ENCODE results near the gene DNASE1L1.
"Not testable (repeated sequence)": the region's sequence is repeated elsewhere in the genome, so short reads cannot be mapped to it uniquely, and the experiment has no call there.

The DNASE1L1 gene

DNA sequence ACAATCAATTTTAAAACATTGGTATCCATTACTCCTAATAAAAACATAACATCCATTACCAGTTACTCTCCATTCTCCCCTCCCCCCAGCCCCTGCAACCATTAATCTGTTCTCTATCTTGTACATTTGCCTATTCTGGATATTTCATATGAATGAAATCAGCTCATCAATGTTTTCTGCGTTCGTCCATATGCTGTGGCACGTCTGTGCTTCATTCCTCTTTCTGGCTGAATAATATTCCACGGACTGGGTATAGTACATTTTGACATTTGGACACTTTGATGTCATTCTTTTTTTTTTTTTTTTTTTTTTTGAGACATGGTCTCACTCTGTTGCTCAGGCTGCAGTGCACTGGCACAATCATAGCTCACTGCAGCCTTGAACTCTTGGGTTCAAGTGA, 5.2 kb downstream of the DNASE1L1 start:
- DNase-seq (ENCODE audit: low spot score): no peak

DNA sequence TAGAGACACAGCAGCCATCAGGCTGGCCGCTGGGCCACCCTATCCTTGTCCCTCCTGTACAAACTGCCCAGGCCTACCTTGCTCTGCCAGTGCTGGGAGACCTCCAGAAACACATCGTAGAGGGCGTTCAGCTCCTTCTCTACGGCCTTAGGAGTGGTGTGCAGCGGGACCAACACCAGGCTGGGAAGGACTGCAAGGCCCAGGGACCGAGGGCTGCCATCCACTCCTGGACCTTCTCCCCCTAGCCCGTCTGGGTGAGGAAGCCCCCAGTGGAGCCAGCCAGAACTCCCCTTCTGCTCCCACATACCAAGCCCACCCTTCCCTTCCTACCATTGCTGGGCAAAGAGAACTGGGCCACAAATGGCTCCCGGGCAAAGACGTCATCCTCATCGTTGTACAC, 5.9 kb downstream of the DNASE1L1 start:
- DNase-seq (ENCODE audit: low spot score): no peak

DNA sequence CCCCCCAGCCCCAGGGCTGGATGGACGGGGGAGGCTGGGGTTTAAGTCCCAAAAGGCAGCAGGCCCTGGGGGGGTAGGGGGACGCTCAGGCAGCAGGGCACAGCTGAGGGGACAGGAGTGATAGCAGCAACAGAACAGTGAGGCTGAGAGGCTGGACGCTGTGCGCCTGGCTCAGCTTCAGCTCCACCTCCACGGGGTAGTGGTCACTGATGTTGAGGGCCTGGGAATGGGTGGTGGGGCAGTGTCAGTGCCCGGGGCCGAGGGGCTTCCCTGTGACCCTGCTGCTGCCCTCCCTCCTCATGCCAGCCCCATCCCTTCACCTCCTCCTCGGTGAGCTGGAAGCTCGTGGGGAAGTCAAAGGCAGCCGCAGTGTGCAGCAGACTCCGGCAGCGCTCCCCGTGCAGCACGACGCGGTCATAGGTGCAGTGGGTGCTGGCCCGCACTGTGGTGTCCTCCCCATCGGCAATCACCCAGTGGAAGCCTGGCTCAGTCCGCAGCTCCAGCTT, 6.4 kb downstream of the DNASE1L1 start:
- no peak for DNase-seq (ENCODE audit: low spot score)

DNA sequence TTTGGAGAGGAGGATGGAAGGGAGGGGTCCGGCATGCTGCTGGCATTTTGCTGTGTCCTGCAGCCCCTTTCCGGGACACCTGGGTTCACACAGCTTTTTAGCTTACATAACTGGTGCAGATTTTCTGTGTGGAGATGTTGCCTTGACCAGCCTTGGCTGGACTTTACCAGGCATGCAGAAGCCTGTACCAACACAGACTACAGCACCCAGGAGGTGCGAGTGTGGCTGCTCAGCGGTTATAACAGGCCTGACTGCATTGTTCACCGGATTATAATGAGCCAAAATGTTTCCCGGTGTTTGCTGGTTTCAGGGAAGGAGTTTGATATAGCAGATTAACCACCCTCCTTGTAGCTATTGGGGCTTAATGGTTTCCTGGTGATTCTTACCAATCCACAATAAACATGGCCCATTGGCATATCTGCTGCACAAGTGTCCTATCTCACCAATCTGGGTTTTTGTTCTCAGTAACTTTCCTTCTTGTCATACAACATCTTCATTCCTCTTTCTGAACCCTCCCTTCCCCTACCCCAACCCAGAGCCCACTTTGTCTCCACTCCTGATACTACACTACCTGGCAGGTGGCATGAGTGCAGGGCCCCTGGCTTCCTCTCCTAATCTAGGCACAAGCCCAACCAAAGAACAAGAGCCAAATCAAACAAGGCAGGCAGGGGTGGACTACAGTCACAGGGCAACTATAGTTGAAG, 7.0 kb downstream of the DNASE1L1 start:
- DNase-seq (ENCODE audit: low spot score): no peak

DNA sequence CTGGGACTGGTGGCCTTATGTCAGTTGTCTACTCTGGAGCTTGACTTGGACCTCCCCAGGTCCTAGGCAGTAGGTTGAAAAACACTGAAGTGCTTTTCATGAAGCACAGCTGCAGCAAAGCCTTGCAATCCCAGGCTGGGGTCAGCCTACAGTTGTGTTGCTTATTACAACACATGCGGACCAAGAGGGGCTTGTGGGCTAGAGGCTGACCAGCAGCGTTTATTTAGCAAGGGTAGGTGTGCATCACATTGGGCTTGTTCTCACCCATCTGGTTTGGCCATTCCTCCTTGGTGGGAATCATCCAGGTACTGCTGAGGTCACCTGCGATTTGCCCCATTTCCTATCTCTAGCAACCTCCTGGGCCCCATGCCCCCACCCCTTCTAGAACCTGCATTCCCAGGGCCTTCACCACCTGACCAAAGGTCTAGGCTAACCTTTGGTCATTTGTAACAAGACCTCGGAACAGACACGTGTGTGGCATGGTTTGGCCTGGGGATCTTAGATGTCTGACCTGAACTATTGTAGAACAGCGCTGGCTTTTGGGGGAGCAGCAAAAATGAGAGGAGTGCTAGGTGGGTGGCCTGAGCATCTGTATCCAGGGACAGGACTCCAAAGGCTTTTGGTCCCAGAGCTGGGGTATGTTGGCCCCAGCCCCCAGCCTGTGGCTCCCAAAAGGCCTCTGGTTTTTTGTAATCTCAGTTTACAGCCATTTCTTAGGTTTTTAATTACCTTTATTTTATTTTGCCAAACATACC, 7.8 kb downstream of the DNASE1L1 start:
- no peak for DNase-seq (ENCODE audit: low spot score)

DNA sequence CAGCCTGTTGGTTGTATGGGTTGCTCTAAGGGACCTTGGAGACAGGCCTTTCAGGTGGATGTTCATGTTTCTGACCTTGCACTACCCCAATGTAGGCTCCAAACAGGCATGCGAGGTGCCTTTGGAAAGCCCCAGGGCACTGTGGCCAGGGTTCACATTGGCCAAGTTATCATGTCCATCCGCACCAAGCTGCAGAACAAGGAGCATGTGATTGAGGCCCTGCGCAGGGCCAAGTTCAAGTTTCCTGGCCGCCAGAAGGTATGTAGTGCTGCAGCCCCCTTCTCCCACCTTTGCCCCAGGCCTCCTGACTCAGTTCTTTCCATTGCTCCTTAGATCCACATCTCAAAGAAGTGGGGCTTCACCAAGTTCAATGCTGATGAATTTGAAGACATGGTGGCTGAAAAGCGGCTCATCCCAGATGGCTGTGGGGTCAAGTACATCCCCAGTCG, 8.7 kb downstream of the DNASE1L1 start:
- DNase-seq (ENCODE audit: low spot score): not testable (repeated sequence)

DNA sequence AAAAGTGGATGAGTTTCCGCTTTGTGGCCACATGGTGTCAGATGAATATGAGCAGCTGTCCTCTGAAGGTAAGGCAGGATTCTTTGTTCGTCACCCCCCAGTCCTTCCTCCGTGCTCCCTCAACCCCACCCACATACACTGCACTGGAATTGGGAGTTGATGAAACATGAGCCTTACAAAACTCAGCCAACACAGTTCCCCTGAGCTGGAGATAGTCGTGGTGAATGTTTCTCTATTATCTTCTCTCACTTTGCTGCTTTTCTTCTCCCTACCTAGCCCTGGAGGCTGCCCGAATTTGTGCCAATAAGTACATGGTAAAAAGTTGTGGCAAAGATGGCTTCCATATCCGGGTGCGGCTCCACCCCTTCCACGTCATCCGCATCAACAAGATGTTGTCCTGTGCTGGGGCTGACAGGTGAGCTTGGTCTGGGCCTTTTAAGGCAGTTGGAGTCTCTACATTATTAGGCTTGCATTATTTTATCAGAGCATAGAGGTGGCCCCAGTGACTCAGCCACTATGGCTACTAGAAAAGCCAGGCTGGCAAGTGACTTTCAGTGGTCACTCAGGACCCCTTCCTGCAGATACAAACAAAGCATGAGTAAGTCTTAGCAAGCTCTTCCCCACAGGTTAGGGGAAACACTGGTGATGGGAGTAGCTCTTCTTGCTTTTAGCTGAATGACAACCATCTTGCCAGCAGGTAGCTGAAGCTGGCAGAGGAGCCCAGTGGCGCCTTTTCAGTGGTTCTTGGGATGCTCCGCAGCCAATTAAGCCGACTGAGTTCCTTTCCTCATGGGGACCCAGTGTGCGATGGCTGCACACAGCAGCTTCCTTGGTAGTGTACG, 9.3 kb downstream of the DNASE1L1 start:
- DNase-seq (ENCODE audit: low spot score): no peak

DNA sequence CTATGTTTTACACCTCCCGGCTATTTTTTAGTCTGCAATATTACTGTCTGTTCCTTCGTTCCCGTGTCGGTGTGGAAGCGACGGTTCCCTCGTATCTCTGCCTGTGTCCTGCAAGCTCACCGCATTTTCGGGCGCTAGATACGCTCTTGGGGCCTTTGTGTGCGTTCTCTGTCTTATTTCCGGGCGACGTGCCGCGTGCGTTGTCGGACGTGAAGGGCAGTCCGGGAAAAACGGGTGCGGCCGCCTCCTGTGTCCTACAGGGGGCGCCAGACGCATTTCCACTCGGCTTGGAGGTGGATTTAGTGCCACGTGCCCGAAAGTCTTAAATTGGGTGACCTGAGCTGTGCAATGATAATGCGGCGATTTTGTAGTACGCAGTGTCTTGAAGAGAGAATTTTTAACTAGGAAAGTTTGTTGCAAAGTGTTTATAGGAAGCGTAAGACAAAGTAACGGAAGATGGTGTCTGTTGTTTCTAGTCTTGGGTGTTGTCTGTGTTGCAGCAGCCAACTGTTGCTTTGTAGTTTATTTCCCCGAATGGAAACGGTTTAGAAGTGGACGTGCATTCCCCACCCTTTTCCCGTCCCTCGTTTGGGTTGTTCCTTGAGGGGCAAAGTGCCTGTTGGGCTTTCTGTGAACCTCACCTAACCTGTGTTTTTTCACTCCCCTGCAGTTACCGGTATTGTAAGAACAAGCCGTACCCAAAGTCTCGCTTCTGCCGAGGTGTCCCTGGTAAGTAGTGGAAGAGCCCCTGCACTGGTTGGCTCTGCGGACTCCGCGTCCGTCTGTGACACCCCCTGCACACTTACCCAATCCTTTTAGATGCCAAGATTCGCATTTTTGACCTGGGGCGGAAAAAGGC, 10.2 kb downstream of the DNASE1L1 start:
- DNase-seq (ENCODE audit: low spot score): peak; percentile 88

DNA sequence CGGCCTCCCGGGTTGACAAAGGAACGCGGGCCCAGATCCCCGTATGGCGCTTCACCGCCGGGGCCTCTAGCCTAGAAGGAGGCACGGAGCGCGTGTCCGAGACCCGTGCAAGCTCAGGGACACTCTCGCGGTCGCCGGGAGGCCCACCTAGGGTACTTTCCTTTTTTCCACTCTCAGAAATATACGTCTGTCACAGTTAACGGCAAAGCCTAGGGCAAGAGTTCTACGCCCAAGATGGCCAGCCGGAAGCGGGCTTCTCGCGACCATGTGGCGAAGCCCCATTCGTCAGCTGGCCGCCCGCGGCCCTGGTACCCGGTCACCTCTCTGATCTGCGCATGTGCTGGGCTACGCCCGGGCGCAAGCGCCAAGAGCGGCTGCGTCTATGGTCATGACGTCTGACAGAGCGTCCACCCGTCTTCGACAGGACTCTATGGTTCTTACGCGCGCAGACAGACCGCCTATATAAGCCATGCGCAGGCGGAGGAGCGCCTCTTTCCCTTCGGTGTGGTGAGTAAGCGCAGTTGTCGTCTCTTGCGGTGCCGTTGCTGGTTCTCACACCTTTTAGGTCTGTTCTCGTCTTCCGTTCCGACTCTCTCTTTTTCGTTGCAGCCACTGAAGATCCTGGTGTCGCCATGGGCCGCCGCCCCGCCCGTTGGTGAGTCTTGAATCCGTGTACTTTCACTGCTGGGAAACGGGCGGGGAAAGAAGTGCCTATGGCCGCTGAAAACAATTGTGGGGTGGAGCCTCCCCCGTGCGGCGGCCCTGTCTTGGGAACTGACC, 11.0 kb downstream of the DNASE1L1 start, which contains the start of gene RPL10:
RPL10 (plus strand) TSS at position 490 of the 780 bp plus-strand sequence; CDS start at position 633, 143 bp downstream.
- DNase-seq (ENCODE audit: low spot score): peak; percentile 94

DNA sequence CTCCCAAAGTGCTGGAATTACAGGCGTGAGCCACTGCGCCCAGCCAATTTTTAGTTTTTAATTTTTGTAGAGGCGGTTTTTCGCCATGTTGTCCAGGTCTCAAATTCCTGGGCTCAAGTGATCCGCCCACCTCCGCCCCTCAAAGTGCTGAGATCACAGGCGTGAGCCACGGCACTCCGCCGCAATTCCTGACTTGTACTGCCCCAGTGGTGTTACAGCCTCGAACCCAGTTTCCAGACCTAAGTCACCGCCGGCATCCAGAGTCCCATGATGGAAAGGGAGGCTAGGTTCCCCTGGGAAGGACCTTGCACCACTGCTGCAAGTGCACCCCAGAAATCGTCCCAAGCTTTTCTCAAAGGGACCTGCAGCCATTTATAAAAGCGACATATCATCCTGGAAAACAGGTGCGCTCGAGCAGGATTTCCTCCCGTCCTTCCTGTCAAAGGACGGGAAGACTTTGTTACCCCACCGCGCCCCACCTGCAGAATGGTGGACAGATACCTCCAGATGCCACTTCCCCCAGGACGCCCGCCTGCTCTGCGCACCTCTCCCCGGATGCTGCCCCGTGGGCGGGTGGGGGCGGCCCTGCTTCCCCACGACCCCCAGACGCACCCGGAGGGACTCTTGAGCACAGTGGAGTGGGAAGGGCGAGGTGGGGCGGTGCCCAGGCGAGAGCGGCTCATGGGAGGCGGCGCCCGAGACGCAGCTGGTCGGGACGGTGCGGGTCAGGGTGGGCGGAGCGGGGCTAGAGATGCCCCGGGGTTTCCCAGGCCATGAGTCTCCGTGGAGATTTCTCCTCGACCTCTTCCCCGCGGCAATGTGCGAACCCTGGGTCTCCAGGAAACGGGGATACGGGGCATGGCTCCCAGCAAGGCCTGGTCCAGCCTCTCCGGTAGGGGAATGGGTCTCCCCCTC, 11.8 kb downstream of the DNASE1L1 start:
- DNase-seq (ENCODE audit: low spot score): peak; percentile 49

DNA sequence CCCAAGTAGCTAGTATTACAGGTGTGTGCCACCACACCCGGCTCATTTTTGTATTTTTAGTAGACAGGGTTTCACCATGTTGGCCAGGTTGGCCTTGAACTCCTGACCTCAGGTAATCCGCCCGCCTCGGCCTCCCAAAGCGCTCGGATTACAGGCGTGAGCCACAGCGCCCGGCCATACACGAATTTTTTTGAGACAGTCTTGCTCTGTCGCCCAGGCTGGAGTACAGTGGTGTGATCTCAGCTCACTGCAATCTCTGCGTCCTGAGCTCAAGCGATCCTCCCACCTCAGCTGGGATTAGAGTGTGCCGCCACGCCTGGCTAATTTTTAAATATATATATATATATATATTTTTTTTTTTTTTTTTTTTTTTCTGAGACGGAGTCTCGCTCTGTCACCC, 12.7 kb downstream of the DNASE1L1 start:
- DNase-seq (ENCODE audit: low spot score): not testable (repeated sequence)

DNA sequence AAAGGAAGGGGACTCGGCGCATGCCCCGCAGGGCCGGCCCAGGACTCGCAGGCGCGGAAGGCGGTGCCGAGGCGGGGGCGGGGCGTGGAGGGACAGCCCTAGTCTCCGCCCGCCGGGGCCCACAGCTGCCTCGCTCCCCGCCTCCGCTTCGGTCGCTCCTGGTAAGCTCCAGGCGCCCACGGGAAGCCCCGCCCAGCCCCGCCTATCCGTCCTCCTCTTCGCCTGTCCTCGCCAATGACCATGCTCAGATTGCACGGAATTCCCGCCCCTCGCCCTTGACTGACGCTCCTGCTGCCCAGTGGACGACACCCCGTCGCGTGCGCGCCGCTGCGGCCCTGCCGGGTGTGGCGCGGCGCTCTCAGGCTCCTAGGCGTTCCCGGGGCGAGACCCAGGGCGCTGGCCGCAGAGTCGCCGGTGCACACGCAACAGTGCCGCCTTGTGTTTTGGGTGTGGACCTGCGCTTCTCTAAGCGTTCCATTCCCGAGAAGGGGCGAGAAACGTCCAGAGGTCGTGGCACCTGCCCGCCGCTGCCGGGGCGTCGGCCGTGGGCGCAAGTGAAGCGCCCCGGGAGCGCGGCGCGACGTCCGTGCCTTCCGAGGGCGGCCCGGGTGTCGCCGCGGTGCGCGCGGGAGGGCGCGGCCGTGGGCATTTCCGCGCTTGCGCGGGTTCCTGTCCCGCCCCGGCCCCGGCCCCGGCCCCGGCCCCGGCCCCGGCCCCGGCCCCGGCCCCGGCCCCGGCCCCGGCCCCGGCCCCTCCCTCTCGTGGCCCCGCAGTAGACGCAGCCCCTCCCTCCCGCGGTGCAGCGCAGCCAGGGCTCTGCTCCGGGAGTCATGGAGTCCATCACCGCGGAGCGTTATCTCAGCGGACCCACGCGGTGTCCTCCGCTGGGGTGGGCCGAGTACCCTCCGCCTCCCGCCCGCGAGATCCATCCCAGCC, 19.0 kb downstream of the DNASE1L1 start:
- DNase-seq (ENCODE audit: low spot score): not testable (repeated sequence)

DNA sequence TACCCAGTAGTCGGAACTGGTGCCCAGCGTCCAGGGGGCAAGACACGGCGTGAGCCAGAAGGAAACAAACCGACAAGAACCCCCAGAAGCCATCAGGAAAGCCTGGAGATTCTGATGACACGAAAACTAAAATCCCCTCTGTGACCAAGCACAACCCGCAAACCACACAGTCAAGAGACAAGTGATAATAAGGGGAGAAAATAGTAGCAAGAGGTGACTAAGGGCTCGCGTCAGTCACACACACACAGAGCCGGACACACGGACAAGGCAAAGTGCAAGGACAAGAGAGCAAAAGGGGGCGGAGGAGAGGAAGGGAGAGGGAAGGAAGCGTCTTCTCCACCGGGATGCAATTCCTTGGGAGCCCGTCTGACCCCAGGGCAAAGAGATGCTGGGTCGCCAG, 20.4 kb downstream of the DNASE1L1 start:
- not testable (repeated sequence) for DNase-seq (ENCODE audit: low spot score)

DNA sequence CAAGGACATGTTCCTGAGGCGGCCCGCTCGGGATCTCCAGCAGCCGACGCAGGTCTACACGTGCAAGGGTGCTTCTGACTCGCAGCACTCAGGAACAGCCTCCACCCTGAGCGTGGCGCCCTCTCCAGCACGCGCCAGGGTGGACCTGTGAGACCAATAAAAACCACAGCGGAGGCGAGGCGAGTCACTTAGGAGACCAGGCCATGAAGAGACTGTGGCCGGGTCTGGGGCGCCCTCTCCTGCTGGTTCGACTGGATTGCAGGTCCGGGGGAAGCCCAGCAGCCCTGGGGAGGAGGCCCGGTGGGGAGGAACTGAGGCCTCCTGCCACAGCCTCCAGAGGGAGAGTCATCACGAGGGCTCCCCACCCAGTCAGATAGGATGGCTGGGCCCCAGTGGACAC, 21.0 kb downstream of the DNASE1L1 start:
- DNase-seq (ENCODE audit: low spot score): not testable (repeated sequence)

DNA sequence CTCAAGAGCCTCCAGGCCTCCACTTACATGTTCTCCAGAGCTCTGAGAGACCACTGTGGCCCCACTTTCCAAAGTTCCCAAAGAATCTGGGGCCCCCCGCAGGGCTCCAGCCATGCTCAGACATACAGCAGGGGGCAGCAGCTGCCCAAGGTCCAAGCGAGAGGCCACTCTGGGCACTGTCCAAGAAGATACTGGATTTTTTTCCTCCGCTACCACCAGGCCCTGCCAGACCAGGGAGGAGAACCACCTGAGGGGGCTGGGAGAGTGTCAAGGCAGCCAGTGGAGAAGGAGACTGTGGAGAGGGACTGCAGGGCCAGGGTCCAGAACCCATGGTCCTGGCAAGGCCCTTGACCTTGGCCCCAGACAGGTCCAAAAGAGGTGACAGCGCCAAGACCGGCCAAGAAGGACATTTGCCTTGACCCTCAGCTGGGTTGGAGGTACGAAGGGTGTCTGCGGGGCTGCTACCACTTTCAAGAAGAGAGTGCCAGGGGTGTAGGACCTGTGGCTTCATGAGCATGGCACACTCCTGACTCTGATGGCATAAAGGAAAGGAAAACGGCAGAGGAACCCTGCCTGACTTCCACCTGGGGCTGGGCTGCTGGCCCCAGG, 24.7 kb downstream of the DNASE1L1 start:
- DNase-seq (ENCODE audit: low spot score): no peak

DNA sequence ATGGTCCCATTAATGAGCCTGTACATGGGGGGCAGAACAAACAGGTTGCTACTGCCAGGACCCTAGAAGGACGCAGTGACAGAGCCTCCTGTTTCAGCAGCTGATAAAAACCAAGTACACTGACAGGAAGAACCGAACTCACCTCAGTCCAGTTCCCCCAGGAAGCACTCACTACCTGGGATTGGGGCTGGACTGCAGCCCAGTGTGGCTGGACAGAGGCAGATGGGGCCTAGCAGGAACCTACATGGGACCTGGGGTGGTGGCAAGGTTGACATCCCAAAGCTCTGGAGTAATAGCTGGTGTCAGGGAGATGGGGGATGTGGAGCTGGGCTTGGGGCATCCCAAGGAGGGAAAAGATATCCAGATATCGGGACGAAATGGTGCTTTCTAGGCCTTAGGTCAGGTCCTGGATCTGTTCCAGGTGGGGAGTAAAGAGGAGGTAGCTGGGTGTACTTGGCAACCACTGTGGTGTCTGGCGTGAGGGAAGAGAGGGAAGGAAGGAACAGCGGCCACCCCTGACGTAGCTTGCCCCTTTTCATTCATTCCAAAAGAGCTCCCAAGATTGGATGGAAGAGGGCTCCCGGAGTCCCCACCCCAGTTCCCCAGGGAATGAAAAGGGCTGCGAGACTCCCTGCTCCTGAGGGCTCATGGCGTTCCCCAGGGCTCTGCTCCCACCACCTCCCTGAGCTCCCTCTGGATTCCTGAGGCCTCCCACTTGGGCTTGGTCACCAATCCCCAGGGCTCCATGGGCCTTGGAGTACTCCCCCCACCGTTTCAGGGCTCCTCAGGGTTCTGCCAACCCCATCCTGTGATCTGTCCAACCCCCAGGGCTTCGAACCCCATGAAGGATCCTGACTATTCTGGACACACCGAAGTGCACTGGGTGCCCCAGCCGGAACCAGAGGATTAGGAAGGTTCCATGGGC, 25.4 kb downstream of the DNASE1L1 start:
- no peak for DNase-seq (ENCODE audit: low spot score)
